GM18868 (cell line): ENCODE data around the gene PPIL1.

ENCODE experiments used
- ATAC-seq: cut with Tn5 transposase; IDR thresholded peaks from one replicate; pipeline ENCODE4 v1.9.1; 2021; ENCODE audit warnings: mild to moderate bottlenecking, moderate library complexity; ENCODE audit not compliant: unreplicated experiment

PPIL1 gene

GRCh38 chr6:36888654-36889481 lies 14.3 kb upstream of the PPIL1 start:
- ATAC-seq: no peak

GRCh38 chr6:36888115-36888643 lies 13.6 kb upstream of the PPIL1 start:
- ATAC-seq: no peak

- ATAC-seq: no peak
These were observed 12.5 kb upstream of the PPIL1 start for GRCh38 chr6:36886950-36887618.

- ATAC-seq: peak; percentile 97
These were observed 11.1 kb upstream of the PPIL1 start, which contains the start of gene C6orf89 for GRCh38 chr6:36885461-36886401. TSS of gene C6orf89 (plus strand) at chr6:36885952. CDS start at chr6:36899445, 13,493 bp downstream.

GRCh38 chr6:36884610-36885009 lies 10.0 kb upstream of the PPIL1 start:
- ATAC-seq: no peak

- no peak for ATAC-seq
These were observed 639 bp upstream of the PPIL1 start for GRCh38 chr6:36875250-36875633.

GRCh38 chr6:36873612-36874442 lies 776 bp downstream of the PPIL1 start:
- ATAC-seq: no peak

GRCh38 chr6:36873115-36873514 lies 1.5 kb downstream of the PPIL1 start:
- ATAC-seq: no peak

- no peak for ATAC-seq
These were observed 2.9 kb downstream of the PPIL1 start for GRCh38 chr6:36871686-36872085.

GRCh38 chr6:36867471-36868224 lies 7.0 kb downstream of the PPIL1 start:
- ATAC-seq: no peak

- ATAC-seq: no peak
These were observed 8.8 kb downstream of the PPIL1 start for GRCh38 chr6:36865835-36866234.

GRCh38 chr6:36863670-36864540 lies 10.7 kb downstream of the PPIL1 start:
- no peak for ATAC-seq

- no peak for ATAC-seq
These were observed 11.7 kb downstream of the PPIL1 start for GRCh38 chr6:36862848-36863382.

- no peak for ATAC-seq
These were observed 12.3 kb downstream of the PPIL1 start for GRCh38 chr6:36862164-36862847.

- ATAC-seq: no peak
These were observed 14.5 kb downstream of the PPIL1 start for GRCh38 chr6:36860126-36860525.

GRCh38 chr6:36858407-36858981 lies 16.1 kb downstream of the PPIL1 start:
- no peak for ATAC-seq

GRCh38 chr6:36857325-36857724 lies 17.3 kb downstream of the PPIL1 start:
- ATAC-seq: no peak
